ENCODE data around the gene TP53I3. TPM values are rescaled to one million over a fixed set of nuclear protein-coding genes. Genes with fewer than 3 reads are reported as not detected.
"Not testable (repeated sequence)": the region's sequence is repeated elsewhere in the genome, so short reads cannot be mapped to it uniquely, and the experiment has no call there.

Gene TP53I3
- total RNA-seq, 4 donors from 2014 or later, result 6.7 to 15.5 (median 12.3) TPM

DNA sequence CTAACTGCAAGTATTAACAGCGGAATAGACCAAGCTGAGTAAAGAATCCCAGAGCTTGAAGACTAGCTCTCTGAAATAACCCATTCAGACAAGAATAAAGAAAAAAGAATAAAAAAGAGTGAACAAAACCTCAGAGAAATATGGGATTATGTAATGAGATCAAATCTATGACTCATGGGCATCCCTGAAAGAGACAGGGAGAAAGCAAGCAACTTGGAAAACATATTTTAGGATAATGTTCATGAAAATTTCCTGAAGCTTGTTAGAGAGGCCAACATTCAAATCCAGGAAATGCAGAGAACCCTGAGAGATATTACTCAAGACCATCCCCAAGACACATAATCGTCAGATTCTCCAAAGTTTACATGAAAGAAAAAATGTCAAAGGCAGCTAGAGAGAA lies 21.2 kb upstream of the TP53I3 start:
- H3K36me3 ChIP-seq, result no peaks in the 10 kb centered on the region
- no peaks in the 10 kb centered on the region for H3K4me1 ChIP-seq
- no peaks in the 10 kb centered on the region for H3K9me3 ChIP-seq
- no peaks in the 10 kb centered on the region for H3K27me3 ChIP-seq
- 46% methylated on average over 2 of the region's 2 CpGs for WGBS
- no peak for DNase-seq (ENCODE audit: low spot score in 2 of 2)
- no peak for TF ChIP-seq EP300 (IDR thresholded peaks at IDR 0.05)
- TF ChIP-seq, protein P1, sequence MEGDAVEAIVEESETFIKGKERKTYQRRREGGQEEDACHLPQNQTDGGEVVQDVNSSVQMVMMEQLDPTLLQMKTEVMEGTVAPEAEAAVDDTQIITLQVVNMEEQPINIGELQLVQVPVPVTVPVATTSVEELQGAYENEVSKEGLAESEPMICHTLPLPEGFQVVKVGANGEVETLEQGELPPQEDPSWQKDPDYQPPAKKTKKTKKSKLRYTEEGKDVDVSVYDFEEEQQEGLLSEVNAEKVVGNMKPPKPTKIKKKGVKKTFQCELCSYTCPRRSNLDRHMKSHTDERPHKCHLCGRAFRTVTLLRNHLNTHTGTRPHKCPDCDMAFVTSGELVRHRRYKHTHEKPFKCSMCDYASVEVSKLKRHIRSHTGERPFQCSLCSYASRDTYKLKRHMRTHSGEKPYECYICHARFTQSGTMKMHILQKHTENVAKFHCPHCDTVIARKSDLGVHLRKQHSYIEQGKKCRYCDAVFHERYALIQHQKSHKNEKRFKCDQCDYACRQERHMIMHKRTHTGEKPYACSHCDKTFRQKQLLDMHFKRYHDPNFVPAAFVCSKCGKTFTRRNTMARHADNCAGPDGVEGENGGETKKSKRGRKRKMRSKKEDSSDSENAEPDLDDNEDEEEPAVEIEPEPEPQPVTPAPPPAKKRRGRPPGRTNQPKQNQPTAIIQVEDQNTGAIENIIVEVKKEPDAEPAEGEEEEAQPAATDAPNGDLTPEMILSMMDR (IDR thresholded peaks at IDR 0.05), result no peak
- TF ChIP-seq POLR2AphosphoS5 (IDR thresholded peaks at IDR 0.05), result no peak
- no peak for TF ChIP-seq POLR2A (IDR thresholded peaks at IDR 0.05)
- H3K27ac ChIP-seq, result no peak overlapping the region
- H3K4me3 ChIP-seq, result no peak overlapping the region

- H3K27ac ChIP-seq, result no peak overlapping the region
- H3K4me3 ChIP-seq, result no peak overlapping the region
- no peaks in the 10 kb centered on the region for H3K4me1 ChIP-seq
- H3K36me3 ChIP-seq, result no peaks in the 10 kb centered on the region
- TF ChIP-seq EP300 (IDR thresholded peaks at IDR 0.05) (no peak), POLR2A (IDR thresholded peaks at IDR 0.05) (no peak), POLR2AphosphoS5 (IDR thresholded peaks at IDR 0.05) (no peak)
- TF ChIP-seq, protein P1 (IDR thresholded peaks at IDR 0.05), result no peak
- WGBS, result 60% methylated on average over 4 of the region's 4 CpGs
- no peaks in the 10 kb centered on the region for H3K27me3 ChIP-seq
- no peaks in the 10 kb centered on the region for H3K9me3 ChIP-seq
- DNase-seq (ENCODE audit: low spot score in 2 of 2), result no peak
These were observed 20.3 kb upstream of the TP53I3 start for GRCh38 chr2:24104906-24105305.

GRCh38 chr2:24104110-24104650 lies 19.5 kb upstream of the TP53I3 start:
- Histone ChIP-seq H3K4me3 (no peak overlapping the region), H3K9me3 (no peaks in the 10 kb centered on the region), H3K27me3 (no peaks in the 10 kb centered on the region), H3K36me3 (no peaks in the 10 kb centered on the region), H3K27ac (no peak overlapping the region), H3K4me1 (no peaks in the 10 kb centered on the region)
- no peak for DNase-seq (ENCODE audit: low spot score in 2 of 2)
- 100% methylated on average over 6 of the region's 8 CpGs for WGBS
- TF ChIP-seq POLR2AphosphoS5 (IDR thresholded peaks at IDR 0.05), result no peak
- TF ChIP-seq EP300 (IDR thresholded peaks at IDR 0.05), result no peak
- TF ChIP-seq, protein P1 (IDR thresholded peaks at IDR 0.05), result no peak
- TF ChIP-seq POLR2A (IDR thresholded peaks at IDR 0.05), result no peak

DNA sequence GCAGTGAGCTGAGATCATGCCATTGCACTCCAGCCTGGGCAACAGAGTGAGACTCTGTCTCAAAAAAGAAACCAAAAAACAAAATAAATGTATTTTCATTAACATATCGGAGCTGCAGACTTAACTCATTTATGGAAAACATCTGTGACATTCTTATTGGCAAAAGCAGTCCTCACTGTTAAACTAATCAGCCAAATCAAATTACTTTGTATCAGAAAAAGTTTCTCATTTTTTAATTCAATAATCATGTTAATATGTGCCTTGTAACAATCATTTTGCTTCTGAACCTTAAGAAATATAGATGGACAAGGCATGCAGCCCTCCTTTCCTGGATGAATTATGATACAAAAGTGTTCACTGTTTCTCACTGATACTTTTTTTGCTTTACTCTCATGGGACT lies 18.0 kb upstream of the TP53I3 start:
- TF ChIP-seq POLR2AphosphoS5 (IDR thresholded peaks at IDR 0.05), result no peak
- TF ChIP-seq POLR2A (IDR thresholded peaks at IDR 0.05), result no peak
- no peak for TF ChIP-seq EP300 (IDR thresholded peaks at IDR 0.05)
- no peaks in the 10 kb centered on the region for H3K9me3 ChIP-seq
- H3K27me3 ChIP-seq, result no peaks in the 10 kb centered on the region
- 60% methylated on average over 1 of the region's 1 CpG for WGBS
- DNase-seq (ENCODE audit: low spot score in 2 of 2), result no peak
- no peak overlapping the region for H3K4me3 ChIP-seq
- H3K4me1 ChIP-seq, result no peaks in the 10 kb centered on the region
- H3K36me3 ChIP-seq, result no peaks in the 10 kb centered on the region
- H3K27ac ChIP-seq, result no peak overlapping the region

- 44% methylated on average over 2 of the region's 2 CpGs for WGBS
These were observed 17.4 kb upstream of the TP53I3 start for GRCh38 chr2:24101992-24102391.

GRCh38 chr2:24100732-24101131 lies 16.1 kb upstream of the TP53I3 start:
- WGBS, result 90% methylated on average over 2 of the region's 2 CpGs
- not testable (repeated sequence) for H3K36me3 ChIP-seq; DNase-seq (ENCODE audit: low spot score in 2 of 2); H3K9me3 ChIP-seq; H3K27ac ChIP-seq; H3K4me1 ChIP-seq; H3K27me3 ChIP-seq; H3K4me3 ChIP-seq

More at GRCh38 chr2:24101992-24102391, 17.4 kb upstream of the TP53I3 start:
- Histone ChIP-seq H3K4me1 (no peaks in the 10 kb centered on the region), H3K4me3 (no peak overlapping the region), H3K27ac (no peak overlapping the region), H3K36me3 (no peaks in the 10 kb centered on the region), H3K9me3 (no peaks in the 10 kb centered on the region), H3K27me3 (no peaks in the 10 kb centered on the region)
- TF ChIP-seq EP300 (IDR thresholded peaks at IDR 0.05) (no peak), POLR2A (IDR thresholded peaks at IDR 0.05) (no peak), POLR2AphosphoS5 (IDR thresholded peaks at IDR 0.05) (no peak)
- TF ChIP-seq, protein P1 (IDR thresholded peaks at IDR 0.05), result no peak
- no peak for DNase-seq (ENCODE audit: low spot score in 2 of 2)

- not testable (repeated sequence) for H3K36me3 ChIP-seq; DNase-seq (ENCODE audit: low spot score in 2 of 2); H3K27me3 ChIP-seq; H3K4me1 ChIP-seq; H3K9me3 ChIP-seq; H3K4me3 ChIP-seq; H3K27ac ChIP-seq
- 87% methylated on average over 12 of the region's 17 CpGs for WGBS
These were observed 10.6 kb upstream of the TP53I3 start for GRCh38 chr2:24095171-24095677.

- WGBS, result over 99% methylated on average over 5 of the region's 5 CpGs
- H3K9me3 ChIP-seq; H3K4me1 ChIP-seq; H3K4me3 ChIP-seq; H3K36me3 ChIP-seq; H3K27ac ChIP-seq; H3K27me3 ChIP-seq; DNase-seq (ENCODE audit: low spot score in 2 of 2): not testable (repeated sequence)
These were observed 8.6 kb upstream of the TP53I3 start for GRCh38 chr2:24093270-24093669.
